Measurements from ENCODE around the gene MECP2. TPM values are rescaled to one million over a fixed set of nuclear protein-coding genes. Genes with fewer than 3 reads are reported as not detected.

Gene MECP2
- polyA plus RNA-seq, 2 of the 4 experiments (the other 2 are of a cell fraction) = 17.7 to 19.2 TPM

DNA sequence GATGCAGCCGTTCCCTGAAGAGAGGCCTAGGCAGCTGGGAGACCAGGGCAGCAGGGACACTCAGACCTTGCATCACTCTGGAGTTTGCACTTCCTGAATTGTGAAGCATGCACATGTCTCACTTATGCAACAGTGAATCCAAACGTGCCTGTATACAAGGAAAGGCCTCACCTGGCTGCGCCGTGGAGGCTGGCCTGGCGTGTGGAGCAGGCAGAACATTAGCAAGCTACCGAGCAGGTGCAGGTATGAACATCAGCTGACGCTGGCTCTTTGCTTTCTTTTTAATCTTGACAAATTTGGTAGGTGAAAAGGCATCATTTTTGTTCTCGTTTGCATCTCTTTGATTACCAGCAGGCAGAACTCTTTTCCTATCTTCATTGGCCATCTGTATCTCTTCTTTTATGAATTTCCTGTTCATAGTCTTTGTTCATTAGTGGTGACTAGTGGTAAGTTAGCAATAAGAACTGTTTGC, 40.7 kb downstream of the MECP2 start:
- H3K4me2 ChIP-seq = no peak overlapping the region
- no peaks in the 10 kb centered on the region for H3K9me3 ChIP-seq
- TF ChIP-seq CEBPB (IDR thresholded peaks at IDR 0.05) (peak; percentile 8 to 13; a peak in 1 of 4 replicates), MYC (IDR thresholded peaks at IDR 0.05; ENCODE audit: borderline replicate concordance, low read length) (no peak), BHLHE40 (IDR thresholded peaks at IDR 0.05; ENCODE audit: low read depth, low read length) (0 out of 2 replicates have a peak, but pooled peaks have one; percentile 16), HDAC2 (IDR thresholded peaks at IDR 0.05) (no peak)
- DNase-seq (ENCODE audit: low read depth in 1 of 2, low spot score in 1 of 2) (peak in 1 of 2 experiments; percentile 33), FAIRE-seq (no peak), ATAC-seq (peak; percentile 51 to 64; a peak in 3 of 6 replicates)
- H3K27ac ChIP-seq = peak overlapping the region in 1 of 2 experiments; percentile 53; a peak in 2 of 6 replicates
- no peak overlapping the region for H3K4me3 ChIP-seq
- peaks cover 16% of the 10 kb centered on the region; the same call in 2 of the 3 replicates for H3K4me1 ChIP-seq
- ChIA-PET POLR2A (no interaction called here), CTCF (interaction anchor here (1.0 to 2.4 kb wide), 3 partner anchors 11 to 43 kb away, joined by 3 to 8 read pairs (median 5); no protein-coding TSS in a partner anchor)
- 77% methylated on average over 8 of the region's 8 CpGs for WGBS (ENCODE audit: missing lambda C conversion rate)

DNA sequence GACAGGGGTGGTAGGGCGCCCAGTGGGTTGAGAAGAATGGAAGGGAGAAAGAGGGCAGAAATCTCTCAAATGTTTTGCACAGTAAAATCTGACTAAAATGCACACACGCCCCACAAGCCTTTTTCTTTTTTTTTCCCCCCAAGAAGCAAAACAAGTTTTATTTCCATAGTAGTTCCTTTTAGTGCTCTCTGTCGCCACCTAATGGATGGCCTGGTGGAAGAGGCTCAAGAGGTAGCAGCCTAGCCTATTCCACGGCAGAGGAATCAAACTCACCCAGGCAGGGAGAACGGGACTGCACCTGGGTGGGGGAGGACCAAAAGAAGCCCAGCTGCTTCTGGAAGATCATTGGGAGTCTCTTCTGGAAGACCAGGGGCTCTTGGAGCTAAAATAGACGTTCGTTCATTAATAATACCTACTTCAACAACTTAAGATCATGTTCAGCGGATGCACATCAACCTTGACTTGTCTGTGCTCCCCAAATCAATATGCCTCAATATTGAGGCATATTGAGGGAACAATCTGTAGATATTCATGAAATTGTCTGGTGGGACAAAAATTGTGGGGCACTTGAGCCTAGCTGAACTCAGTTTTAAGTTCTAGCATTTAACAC, 46.2 kb downstream of the MECP2 start:
- WGBS (ENCODE audit: missing lambda C conversion rate) = 34% methylated on average over 8 of the region's 8 CpGs
- ATAC-seq (peak; percentile 77 to 82; a peak in 5 of 6 replicates), FAIRE-seq (peak; percentile 95), DNase-seq (ENCODE audit: low read depth in 1 of 2, low spot score in 1 of 2) (peak; percentile 51 to 52)
- no peaks in the 10 kb centered on the region for H3K9me3 ChIP-seq
- ChIA-PET POLR2A (no interaction called here), CTCF (interaction anchor here (0.9 to 2.6 kb wide), 14 partner anchors 8 to 47 kb away, joined by 3 to 13 read pairs (median 4); partner anchors contain the start of gene IRAK1)
- H3K27ac ChIP-seq = no peak overlapping the region
- peak overlapping the region; percentile 17; the same call in 1 of the 3 replicates for H3K4me2 ChIP-seq
- peaks cover 37% of the 10 kb centered on the region for H3K4me1 ChIP-seq
- H3K4me3 ChIP-seq = no peak overlapping the region
- TF ChIP-seq EP300 (IDR thresholded peaks at IDR 0.05) = no peak
- TF ChIP-seq, protein P1, sequence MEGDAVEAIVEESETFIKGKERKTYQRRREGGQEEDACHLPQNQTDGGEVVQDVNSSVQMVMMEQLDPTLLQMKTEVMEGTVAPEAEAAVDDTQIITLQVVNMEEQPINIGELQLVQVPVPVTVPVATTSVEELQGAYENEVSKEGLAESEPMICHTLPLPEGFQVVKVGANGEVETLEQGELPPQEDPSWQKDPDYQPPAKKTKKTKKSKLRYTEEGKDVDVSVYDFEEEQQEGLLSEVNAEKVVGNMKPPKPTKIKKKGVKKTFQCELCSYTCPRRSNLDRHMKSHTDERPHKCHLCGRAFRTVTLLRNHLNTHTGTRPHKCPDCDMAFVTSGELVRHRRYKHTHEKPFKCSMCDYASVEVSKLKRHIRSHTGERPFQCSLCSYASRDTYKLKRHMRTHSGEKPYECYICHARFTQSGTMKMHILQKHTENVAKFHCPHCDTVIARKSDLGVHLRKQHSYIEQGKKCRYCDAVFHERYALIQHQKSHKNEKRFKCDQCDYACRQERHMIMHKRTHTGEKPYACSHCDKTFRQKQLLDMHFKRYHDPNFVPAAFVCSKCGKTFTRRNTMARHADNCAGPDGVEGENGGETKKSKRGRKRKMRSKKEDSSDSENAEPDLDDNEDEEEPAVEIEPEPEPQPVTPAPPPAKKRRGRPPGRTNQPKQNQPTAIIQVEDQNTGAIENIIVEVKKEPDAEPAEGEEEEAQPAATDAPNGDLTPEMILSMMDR (IDR thresholded peaks at IDR 0.05) = peak; percentile 60
- TF ChIP-seq RAD21 (conservative IDR thresholded peaks at IDR 0.05 in 1 of 2, IDR thresholded peaks at IDR 0.05 in 1 of 2) = peak; percentile 40 to 48; a peak in 4 of 5 replicates

DNA sequence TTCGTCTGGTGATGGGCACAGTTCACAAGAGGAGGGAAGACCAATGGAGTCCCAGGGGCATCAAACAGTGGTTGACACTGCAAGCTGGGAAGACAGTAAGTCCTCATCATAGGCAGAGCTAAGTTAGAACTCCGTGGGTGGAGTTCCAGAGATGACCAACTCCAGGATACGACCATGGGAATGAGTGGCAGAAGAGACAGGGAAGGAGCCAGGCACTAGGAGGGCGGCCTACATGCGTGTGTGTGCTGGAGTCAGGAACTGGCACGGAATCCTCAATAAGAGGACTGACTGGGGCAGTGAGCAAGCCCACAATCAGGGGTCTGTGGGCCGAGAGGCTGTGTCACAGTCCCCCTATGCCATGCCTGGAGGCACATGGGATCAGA, 47.4 kb downstream of the MECP2 start:
- H3K4me1 ChIP-seq = peaks cover 49% of the 10 kb centered on the region
- FAIRE-seq (no peak), DNase-seq (ENCODE audit: low read depth in 1 of 2, low spot score in 1 of 2) (no peak), ATAC-seq (no peak)
- POLR2A ChIA-PET = no interaction called here
- no peak for TF ChIP-seq ZNF302 (CRISPR knock-in tag; IDR thresholded peaks at IDR 0.05)
- no peak for TF ChIP-seq FOSB (CRISPR knock-in tag; IDR thresholded peaks at IDR 0.05)
- no peak for TF ChIP-seq CBX8 (IDR thresholded peaks at IDR 0.05)
- TF ChIP-seq, protein P2, sequence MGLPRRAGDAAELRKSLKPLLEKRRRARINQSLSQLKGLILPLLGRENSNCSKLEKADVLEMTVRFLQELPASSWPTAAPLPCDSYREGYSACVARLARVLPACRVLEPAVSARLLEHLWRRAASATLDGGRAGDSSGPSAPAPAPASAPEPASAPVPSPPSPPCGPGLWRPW (IDR thresholded peaks at IDR 0.05) = no peak
- no peak for TF ChIP-seq HDAC2 (IDR thresholded peaks at IDR 0.05)
- no peak for TF ChIP-seq HOXB5 (CRISPR knock-in tag; IDR thresholded peaks at IDR 0.05)
- TF ChIP-seq EHMT2 (IDR thresholded peaks at IDR 0.05; ENCODE audit: low read depth) = no peak
- TF ChIP-seq, protein P1 (IDR thresholded peaks at IDR 0.05) = no peak
- no peak for TF ChIP-seq BHLHE40 (IDR thresholded peaks at IDR 0.05; ENCODE audit: low read depth, low read length)
- TF ChIP-seq, protein P3, sequence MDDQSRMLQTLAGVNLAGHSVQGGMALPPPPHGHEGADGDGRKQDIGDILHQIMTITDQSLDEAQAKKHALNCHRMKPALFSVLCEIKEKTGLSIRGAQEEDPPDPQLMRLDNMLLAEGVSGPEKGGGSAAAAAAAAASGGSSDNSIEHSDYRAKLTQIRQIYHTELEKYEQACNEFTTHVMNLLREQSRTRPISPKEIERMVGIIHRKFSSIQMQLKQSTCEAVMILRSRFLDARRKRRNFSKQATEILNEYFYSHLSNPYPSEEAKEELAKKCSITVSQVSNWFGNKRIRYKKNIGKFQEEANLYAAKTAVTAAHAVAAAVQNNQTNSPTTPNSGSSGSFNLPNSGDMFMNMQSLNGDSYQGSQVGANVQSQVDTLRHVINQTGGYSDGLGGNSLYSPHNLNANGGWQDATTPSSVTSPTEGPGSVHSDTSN (IDR thresholded peaks at IDR 0.05) = no peak
- no peak for TF ChIP-seq SREBF2 (IDR thresholded peaks at IDR 0.05)
- TF ChIP-seq HOXB13 (CRISPR knock-in tag; IDR thresholded peaks at IDR 0.05; ENCODE audit: low read depth) = no peak
- H3K27ac ChIP-seq = peak overlapping the region in 1 of 2 experiments; percentile 3; a peak in 1 of 6 replicates
- H3K9me3 ChIP-seq = no peaks in the 10 kb centered on the region
- WGBS (ENCODE audit: missing lambda C conversion rate) = 77% methylated on average over 7 of the region's 7 CpGs
- CTCF ChIA-PET = interaction anchor here (0.8 to 2.4 kb wide), 5 partner anchors 11 to 43 kb away, joined by 3 to 13 read pairs (median 4); partner anchors contain the start of gene IRAK1
- H3K4me2 ChIP-seq = no peak overlapping the region
- no peak overlapping the region for H3K4me3 ChIP-seq
